OCI-LY3 (cell line): ENCODE data around the gene BATF.

Experiments used
- CTCF ChIP-seq: fragments of 200-600, 300-600 bp; sonication (generic); IDR thresholded peaks from 2 replicates; pipeline ENCODE4 v1.5.1; 2014; ENCODE audit warnings: antibody characterized with exemption, low read length, low read depth
- EZH2phosphoT487 ChIP-seq: fragments of 200-600 bp; shearing (Covaris generic); IDR thresholded peaks from 2 replicates; pipeline ENCODE4 v1.6.1; 2018; ENCODE audit warnings: antibody characterized with exemption, mixed run types, low read depth

- TF ChIP-seq CTCF (no peak), EZH2phosphoT487 (no peak)
These were observed 30.8 kb upstream of the BATF start for GRCh38 chr14:75491376-75491978.
